SKM-1 (cell line): ENCODE results near the gene NXN.

Source experiments
- DNase-seq: peaks from one replicate; lab custom pipeline; 2025; ENCODE audit not compliant: unreplicated experiment; lab: John Stamatoyannopoulos, UW

Gene NXN

GRCh38 chr17:979539-980405 is at the start of gene NXN:
NXN (minus strand) TSS chr17:979776.
- DNase-seq, result no peak

GRCh38 chr17:1027044-1027443 is 47.5 kb upstream of the NXN start:
- DNase-seq, result no peak

GRCh38 chr17:1026599-1026975 is 47.0 kb upstream of the NXN start:
- no peak for DNase-seq

GRCh38 chr17:1025733-1026598 is 46.4 kb upstream of the NXN start:
- no peak for DNase-seq

- no peak for DNase-seq
Observed at GRCh38 chr17:1024076-1024475, 44.5 kb upstream of the NXN start.

GRCh38 chr17:1022278-1023024 is 42.9 kb upstream of the NXN start:
- DNase-seq, result no peak

GRCh38 chr17:1021147-1021546 is 41.6 kb upstream of the NXN start:
- no peak for DNase-seq

GRCh38 chr17:1019451-1019850 is 39.9 kb upstream of the NXN start:
- DNase-seq, result no peak

GRCh38 chr17:1018547-1018946 is 39.0 kb upstream of the NXN start:
- no peak for DNase-seq

GRCh38 chr17:1013729-1014090 is 34.1 kb upstream of the NXN start:
- no peak for DNase-seq

GRCh38 chr17:1012823-1013728 is 33.5 kb upstream of the NXN start:
- DNase-seq, result no peak

GRCh38 chr17:1011760-1012735 is 32.5 kb upstream of the NXN start:
- DNase-seq, result no peak

- no peak for DNase-seq
Observed at GRCh38 chr17:1011138-1011537, 31.6 kb upstream of the NXN start.

GRCh38 chr17:1010586-1010985 is 31.0 kb upstream of the NXN start:
- no peak for DNase-seq

- DNase-seq, result no peak
Observed at GRCh38 chr17:1010086-1010450, 30.5 kb upstream of the NXN start.

- no peak for DNase-seq
Observed at GRCh38 chr17:1009229-1010085, 29.9 kb upstream of the NXN start.

GRCh38 chr17:1008008-1008761 is 28.6 kb upstream of the NXN start:
- no peak for DNase-seq
